Retinal pigment epithelial cell (primary cell): ENCODE measurements around the gene SEC23A.
"Not testable (repeated sequence)": the region's sequence is repeated elsewhere in the genome, so short reads cannot be mapped to it uniquely, and the experiment has no call there.

Experiments
- DNase-seq: peaks from one replicate; pipeline ENCODE4 v3.0.0-alpha.2; 2010; ENCODE audit warnings: low read depth
- H3K4me3 ChIP-seq: 2 replicates; pipeline ENCODE4 v1.5.1; 2011; ENCODE audit warnings: mild to moderate bottlenecking, low read length, control low read depth, moderate library complexity
- CTCF ChIP-seq: conservative IDR thresholded peaks from 2 replicates; pipeline ENCODE4 v1.5.1; 2011; ENCODE audit warnings: low read depth, low read length, control low read depth, inconsistent platforms

The SEC23A gene

GRCh38 chr14:39087493-39087892, 15.5 kb downstream of the SEC23A start:
- H3K4me3 ChIP-seq: no peak overlapping the region
- TF ChIP-seq CTCF: no peak
- DNase-seq: no peak

- H3K4me3 ChIP-seq: no peak overlapping the region
- no peak for TF ChIP-seq CTCF
- no peak for DNase-seq
These were observed 17.1 kb downstream of the SEC23A start for GRCh38 chr14:39085933-39086332.

GRCh38 chr14:39083127-39083526, 19.9 kb downstream of the SEC23A start:
- no peak overlapping the region for H3K4me3 ChIP-seq
- no peak for TF ChIP-seq CTCF
- no peak for DNase-seq

GRCh38 chr14:39080886-39081285, 22.1 kb downstream of the SEC23A start:
- DNase-seq: no peak
- H3K4me3 ChIP-seq: no peak overlapping the region
- no peak for TF ChIP-seq CTCF

- TF ChIP-seq CTCF: no peak
- DNase-seq: no peak
- H3K4me3 ChIP-seq: no peak overlapping the region
These were observed 31.9 kb downstream of the SEC23A start for GRCh38 chr14:39071096-39071495.

GRCh38 chr14:39069923-39070322, 33.1 kb downstream of the SEC23A start:
- no peak for DNase-seq
- no peak for TF ChIP-seq CTCF
- no peak overlapping the region for H3K4me3 ChIP-seq

- H3K4me3 ChIP-seq: not testable (repeated sequence)
These were observed 33.7 kb downstream of the SEC23A start for GRCh38 chr14:39069169-39069805.

GRCh38 chr14:39060818-39061437, 42.1 kb downstream of the SEC23A start:
- no peak for TF ChIP-seq CTCF
- no peak overlapping the region for H3K4me3 ChIP-seq
- no peak for DNase-seq

More at GRCh38 chr14:39069169-39069805, 33.7 kb downstream of the SEC23A start:
- not testable (repeated sequence) for DNase-seq
